HepG2 (cell line): ENCODE data around the gene NCDN. TPM values are rescaled to one million over a fixed set of nuclear protein-coding genes. Genes with fewer than 3 reads are reported as not detected.

Experiments
- ATAC-seq: fragments of 200-7000 bp; cut with Tn5 transposase; 3 replicates; pipeline ENCODE4 v1.9.1; 2020; ENCODE audit warnings: mild to moderate bottlenecking, moderate library complexity
- BruUV-seq: library from RNA; stranded (reverse); fragments of 400-500 nt; replicated peaks from 2 replicates; lab custom pipeline; 2021; lab: Mats Ljungman, UMichigan
- CTCF ChIA-PET: fragments of 300-600 bp; formaldehyde crosslinking; extraction: SDS; loops from one replicate; lab custom pipeline; 2021; ENCODE audit warnings: low total read pairs, inconsistent platforms, low intra/inter-chr PET ratio; lab: Yijun Ruan, JAX
- POLR2A ChIA-PET: fragments of 350-600 bp; sonication (Branson Sonifier 250); formaldehyde crosslinking; loops from one replicate; lab custom pipeline; 2020; ENCODE audit warnings: antibody characterized with exemption, inconsistent platforms; lab: Yijun Ruan, JAX
- DNase-seq: peaks from one replicate; pipeline ENCODE4 v3.0.0-alpha.2; 2015; ENCODE audit warnings: low spot score
- FAIRE-seq: peaks from 3 replicates; lab custom pipeline; 2011; peaks lifted over from hg19 to GRCh38; lab: Jason Lieb, UNC
- H2AFZ ChIP-seq: one replicate; pipeline ENCODE4 v1.6.1; 2011; ENCODE audit warnings: low read length, inconsistent platforms
- H3K27ac ChIP-seq: fragments of 300-600 bp; 3 replicates; pipeline ENCODE4 v1.8.0; 2011; ENCODE audit warnings: mixed run types, mild to moderate bottlenecking, mixed read lengths, low read length, inconsistent platforms; ENCODE audit not compliant: insufficient read depth; ENCODE audit errors: extremely low read length
- H3K27me3 ChIP-seq, 2 experiments: fragments of 200-600 bp in 1 of 2; 2 replicates in 1 of 2; 3 replicates in 1 of 2; pipeline versions ENCODE4 v1.6.0 to v1.8.0; 2011; ENCODE audit warnings: low read length in 2 of 2, mild to moderate bottlenecking in 2 of 2, moderate library complexity in 2 of 2, inconsistent platforms in 1 of 2; ENCODE audit not compliant: insufficient read depth in 2 of 2, control insufficient read depth in 1 of 2
- H3K36me3 ChIP-seq, 2 experiments: fragments of 200-600 bp in 1 of 2; replicated peaks in 1 of 2; 2 replicates in 1 of 2; 3 replicates in 1 of 2; pipeline versions ENCODE4 v1.5.1 to v1.8.0; 2011; ENCODE audit warnings: low read length in 2 of 2, inconsistent platforms in 1 of 2; ENCODE audit not compliant: insufficient read depth in 2 of 2, control insufficient read depth in 1 of 2
- H3K4me1 ChIP-seq: 2 replicates; pipeline ENCODE4 v1.5.1; 2012; ENCODE audit warnings: low read length, inconsistent platforms; ENCODE audit not compliant: insufficient read depth
- H3K4me2 ChIP-seq: 2 replicates; pipeline ENCODE4 v1.6.0; 2011; ENCODE audit warnings: low read depth, low read length, inconsistent platforms
- H3K4me3 ChIP-seq, 3 experiments: fragments of 200-600 bp in 1 of 3; sonication (generic), shearing (Covaris generic) in 1 of 3; replicated peaks in 1 of 3; 2 replicates each; pipeline ENCODE4 v1.5.1; 2011 to 2016; ENCODE audit warnings: low read length in 3 of 3, inconsistent platforms in 2 of 3, low read depth in 2 of 3, mild to moderate bottlenecking in 2 of 3, control low read depth in 1 of 3, mixed read lengths in 1 of 3; ENCODE audit not compliant: insufficient read depth in 1 of 3
- H3K79me2 ChIP-seq: one replicate; pipeline ENCODE4 v1.6.1; 2011; ENCODE audit warnings: low read length, inconsistent platforms; ENCODE audit not compliant: insufficient read depth
- H3K9ac ChIP-seq: 2 replicates; pipeline ENCODE4 v1.6.0; 2011; ENCODE audit warnings: mild to moderate bottlenecking, low read depth, low read length, inconsistent platforms; ENCODE audit not compliant: insufficient read depth
- H3K9me3 ChIP-seq: 2 replicates; pipeline ENCODE4 v1.5.1; 2012; ENCODE audit warnings: mild to moderate bottlenecking, low read length
- H4K20me1 ChIP-seq: 2 replicates; pipeline ENCODE4 v1.6.0; 2011; ENCODE audit warnings: inconsistent platforms, mild to moderate bottlenecking, low read length, moderate library complexity; ENCODE audit not compliant: insufficient read depth
- ERF ChIP-seq: IDR thresholded peaks from 2 replicates; pipeline ENCODE4 v1.6.1; 2018; ENCODE audit warnings: missing biosample characterization, missing genetic modification reagents
- KLF13 ChIP-seq: sonication (generic); formaldehyde crosslinking; IDR thresholded peaks from 2 replicates; pipeline ENCODE4 v1.4.0; 2020; ENCODE audit warnings: mild to moderate bottlenecking, missing genetic modification reagents
- ZNF232 ChIP-seq: sonication (generic); formaldehyde crosslinking; IDR thresholded peaks from 2 replicates; pipeline ENCODE4 v1.4.0; 2020; ENCODE audit warnings: missing genetic modification reagents, borderline replicate concordance
- ZNF318 ChIP-seq: sonication (generic); formaldehyde crosslinking; IDR thresholded peaks from 2 replicates; pipeline ENCODE4 v1.4.0; 2020; ENCODE audit warnings: mild to moderate bottlenecking, missing genetic modification reagents
- ZNF850 ChIP-seq: sonication (generic); formaldehyde crosslinking; conservative IDR thresholded peaks from 2 replicates; pipeline ENCODE4 v1.9.0; 2021; ENCODE audit warnings: mild to moderate bottlenecking, missing genetic modification reagents
- WGBS: methylation state at CpG from one replicate; pipeline ENCODE4 v1.1.6; 2017; ENCODE audit warnings: low lambda C conversion rate; 5-methylcytosine and 5-hydroxymethylcytosine counted together
- in situ Hi-C: cut with HindIII; loops from 2 replicates; pipeline ENCODE4 v1.10.0; 2017; ENCODE audit warnings: low pct_unique_long_range_greater_than_20kb; ENCODE audit not compliant: extremely low pct_ligation_motif_present
- intact Hi-C: fragments of 100-400 bp; cut with micrococcal nuclease; formaldehyde crosslinking; loops from one replicate; pipeline ENCODE4 v1.10.0; 2022; ENCODE audit not compliant: unreplicated experiment
- polyA plus RNA-seq, 8 experiments: library from polyadenylated mRNA; depleted of rRNA in 3 of 8; stranded (reverse) in 7 of 8; unstranded in 1 of 8; fragments of >200 nt; fragmentation: Illumina TruSeq in 4 of 8; extraction: Trizol in 4 of 8; gene quantifications; 2 replicates each; pipeline versions ENCODE4 v1.2.1 to v1.2.3, GENCODE V29; 2011 to 2016; ENCODE audit warnings: low read depth in 4 of 8, missing spikeins in 1 of 8, mixed read lengths in 1 of 8; ENCODE audit not compliant: insufficient read depth in 1 of 8
- total RNA-seq, 5 experiments: library from RNA; depleted of rRNA; stranded (reverse); fragments of >200 nt; fragmentation: Illumina TruSeq; extraction: Trizol; gene quantifications; 2 replicates each; pipeline ENCODE4 v1.2.3, GENCODE V29; 2016; ENCODE audit warnings: low read depth in 1 of 5

The NCDN gene
- total and polyA plus RNA-seq, 2 of the 13 experiments (the other 11 are each of a cell fraction or from before 2014, with no cell fraction given) = 6.6 to 9.3 TPM

GRCh38 chr1:35561972-35562680 lies 4.5 kb downstream of the NCDN start:
- in situ Hi-C loops = loop anchor here (5.0 kb wide), 2 partner anchors 110 to 210 kb away; no protein-coding TSS in a partner anchor
- no peak overlapping the region for H2AFZ ChIP-seq
- H3K27ac ChIP-seq = no peak overlapping the region
- DNase-seq = no peak
- ATAC-seq = no peak
- H3K27me3 ChIP-seq = no peaks in the 10 kb centered on the region
- H3K4me1 ChIP-seq = peaks cover 9% of the 10 kb centered on the region
- no peaks in the 10 kb centered on the region for H3K9me3 ChIP-seq
- no peak for FAIRE-seq
- TF ChIP-seq ZNF232 (CRISPR knock-in tag) (no peak), ERF (CRISPR knock-in tag) (no peak), ZNF318 (no peak), ZNF850 (CRISPR knock-in tag) (no peak), KLF13 (CRISPR knock-in tag) (no peak)
- H4K20me1 ChIP-seq = no peaks in the 10 kb centered on the region
- H3K9ac ChIP-seq = no peak overlapping the region
- no peak overlapping the region for H3K4me2 ChIP-seq
- ChIA-PET CTCF (interaction anchor here (3.4 kb wide), 1 partner anchor 111 kb away, joined by 13 read pairs; no protein-coding TSS in a partner anchor), POLR2A (interaction anchor here (1.3 kb wide), 1 partner anchor 11 kb away, joined by 4 read pairs; the partner anchor contains the start of gene TFAP2E)
- H3K36me3 ChIP-seq = peaks cover 7 to 18% of the 10 kb centered on the region in 2 experiments; a peak in 3 of 5 replicates
- no TSS peak for BruUV-seq
- intact Hi-C loops = no loop called here
- H3K79me2 ChIP-seq = no peaks in the 10 kb centered on the region
- no peak overlapping the region for H3K4me3 ChIP-seq
- 95% methylated on average over 12 of the region's 15 CpGs for WGBS
